Endothelial cell of umbilical vein (primary cell): ENCODE data around the gene AFG1L. TPM values are rescaled to one million over a fixed set of nuclear protein-coding genes. Genes with fewer than 3 reads are reported as not detected.

Source experiments
- BruUV-seq: library from RNA; stranded (reverse); fragments of 400-500 nt; replicated peaks from 2 replicates; lab custom pipeline; 2021; lab: Mats Ljungman, UMichigan
- CTCF ChIA-PET: fragments of 300-600, 350-600 bp; sonication (Branson Sonifier 250); formaldehyde crosslinking; loops from one replicate; lab custom pipeline; 2021; ENCODE audit warnings: antibody characterized with exemption, inconsistent platforms; lab: Charles Lee
- POLR2A ChIA-PET: fragments of 300-600, 350-600 bp; sonication (Branson Sonifier 250); formaldehyde crosslinking; loops from one replicate; lab custom pipeline; 2021; ENCODE audit warnings: antibody characterized with exemption, inconsistent platforms; lab: Charles Lee
- DNase-seq: peaks from one replicate; pipeline ENCODE4 v3.0.0-alpha.2; 2011; ENCODE audit warnings: low read depth, low spot score
- FAIRE-seq: peaks from 2 replicates; lab custom pipeline; 2011; peaks lifted over from hg19 to GRCh38; lab: Jason Lieb, UNC
- H2AFZ ChIP-seq: 2 replicates; pipeline ENCODE4 v1.6.0; 2012; ENCODE audit warnings: low read depth, low read length, control low read depth, inconsistent platforms
- H3K27ac ChIP-seq: 2 replicates; pipeline ENCODE4 v1.5.1; 2011; ENCODE audit warnings: low read depth, mild to moderate bottlenecking, control low read depth, low read length, moderate library complexity; ENCODE audit not compliant: insufficient read depth
- H3K27me3 ChIP-seq, 2 experiments: 2 replicates each; pipeline versions ENCODE4 v1.6.0 to v1.6.1; 2011; ENCODE audit warnings: low read length in 2 of 2, mixed read lengths in 1 of 2; ENCODE audit not compliant: control insufficient read depth in 2 of 2, insufficient read depth in 2 of 2
- H3K36me3 ChIP-seq, 2 experiments: 2 replicates in 1 of 2; 3 replicates in 1 of 2; pipeline ENCODE4 v1.5.1; 2011; ENCODE audit warnings: low read length in 2 of 2, mild to moderate bottlenecking in 1 of 2, moderate library complexity in 1 of 2; ENCODE audit not compliant: control insufficient read depth in 2 of 2, insufficient read depth in 2 of 2; ENCODE audit errors: extremely low read depth in 1 of 2
- H3K4me1 ChIP-seq: 3 replicates; pipeline ENCODE4 v1.5.1; 2011; ENCODE audit warnings: mild to moderate bottlenecking, low read length; ENCODE audit not compliant: control insufficient read depth, insufficient read depth; ENCODE audit errors: extremely low read depth
- H3K4me2 ChIP-seq: 2 replicates; pipeline ENCODE4 v1.6.1; 2011; ENCODE audit warnings: low read length, control low read depth, mixed read lengths; ENCODE audit not compliant: insufficient read depth
- H3K4me3 ChIP-seq, 3 experiments: fragments of 200-600 bp in 1 of 3; sonication (generic), shearing (Covaris generic) in 1 of 3; replicated peaks in 1 of 3; 2 replicates each; pipeline ENCODE4 v1.5.1; 2011 to 2016; ENCODE audit warnings: control low read depth in 3 of 3, low read length in 3 of 3, mild to moderate bottlenecking in 2 of 3, inconsistent platforms in 1 of 3, low read depth in 1 of 3, moderate library complexity in 1 of 3; ENCODE audit not compliant: insufficient read depth in 1 of 3
- H3K79me2 ChIP-seq: 2 replicates; pipeline ENCODE4 v1.6.0; 2012; ENCODE audit warnings: low read length, inconsistent platforms; ENCODE audit not compliant: control insufficient read depth, insufficient read depth
- H3K9ac ChIP-seq: replicated peaks from 2 replicates; pipeline ENCODE3; 2011; ENCODE audit warnings: low read length, control low read depth; ENCODE audit not compliant: insufficient read depth; ENCODE audit errors: extremely low read depth
- H3K9me1 ChIP-seq: replicated peaks from 3 replicates; pipeline ENCODE4 v1.6.0; 2011; ENCODE audit warnings: mild to moderate bottlenecking, low read length; ENCODE audit not compliant: control insufficient read depth, insufficient read depth; ENCODE audit errors: extremely low read depth
- H3K9me3 ChIP-seq: replicated peaks from 2 replicates; pipeline ENCODE4 v1.5.1; 2012; ENCODE audit warnings: low read length, inconsistent platforms; ENCODE audit not compliant: control insufficient read depth, insufficient read depth
- H4K20me1 ChIP-seq: replicated peaks from 2 replicates; pipeline ENCODE3; 2011; ENCODE audit warnings: mild to moderate bottlenecking, low read length; ENCODE audit not compliant: control insufficient read depth, insufficient read depth; ENCODE audit errors: extremely low read depth
- EZH2 ChIP-seq: IDR thresholded peaks from 2 replicates; pipeline ENCODE4 v1.6.1; 2012; ENCODE audit warnings: borderline replicate concordance, low read depth, mild to moderate bottlenecking, moderate library complexity, low read length, inconsistent platforms; ENCODE audit not compliant: severe bottlenecking
- FOS ChIP-seq: IDR thresholded peaks from 2 replicates; pipeline ENCODE4 v1.6.1; 2011; ENCODE audit warnings: mild to moderate bottlenecking, low read length, moderate library complexity, borderline replicate concordance; ENCODE audit not compliant: insufficient read depth
- GATA2 ChIP-seq: IDR thresholded peaks from 2 replicates; pipeline ENCODE4 v1.7.0; 2011; ENCODE audit warnings: low read depth, mild to moderate bottlenecking, moderate library complexity, mixed read lengths, low read length; ENCODE audit not compliant: insufficient read length, insufficient read depth
- JUN ChIP-seq: IDR thresholded peaks from 2 replicates; pipeline ENCODE4 v1.6.1; 2011; ENCODE audit warnings: borderline replicate concordance, low read depth; ENCODE audit not compliant: insufficient read length, insufficient read depth
- MYC ChIP-seq: IDR thresholded peaks from one replicate; pipeline ENCODE4 v1.6.1; 2011; ENCODE audit warnings: mild to moderate bottlenecking, low read depth, low read length
- POLR2A ChIP-seq: IDR thresholded peaks from 2 replicates; pipeline ENCODE4 v1.6.1; 2012; ENCODE audit warnings: low read depth, mild to moderate bottlenecking, control low read depth, low read length
- POLR2AphosphoS5 ChIP-seq: IDR thresholded peaks from 2 replicates; pipeline ENCODE4 v1.6.1; 2012; ENCODE audit warnings: low read depth, mild to moderate bottlenecking, control low read depth, low read length, moderate library complexity; ENCODE audit not compliant: insufficient read depth
- dilution Hi-C: fragments of 300-500 bp; cut with MboI; formaldehyde crosslinking; loops from one replicate; pipeline ENCODE4 v1.15.0; 2019; ENCODE audit warnings: low sequenced_read_pairs; ENCODE audit not compliant: extremely low pct_ligation_motif_present
- intact Hi-C: fragments of 100-400 bp; cut with micrococcal nuclease; formaldehyde crosslinking; loops from one replicate; pipeline ENCODE4 v1.10.0; 2022
- polyA plus RNA-seq, 4 experiments: library from polyadenylated mRNA; depleted of rRNA in 3 of 4; stranded (reverse) in 3 of 4; unstranded in 1 of 4; fragments of >200 nt; gene quantifications; 2 replicates each; pipeline versions ENCODE4 v1.2.1 to v1.2.3, GENCODE V29; 2011 to 2012; ENCODE audit warnings: missing spikeins in 1 of 4
- total RNA-seq: library from RNA; stranded (reverse); gene quantifications from 2 replicates; pipeline ENCODE4 v1.2.3, GENCODE V29; 2021
- TF ChIP-seq, protein P1 (sequence below), 2 donors: IDR thresholded peaks; 1 replicate in 1 of 2; 2 replicates in 1 of 2; pipeline ENCODE4 v1.5.1; 2011; ENCODE audit warnings: low read length in 2 of 2, mild to moderate bottlenecking in 2 of 2, moderate library complexity in 2 of 2, control low read depth in 1 of 2, inconsistent platforms in 1 of 2, low read depth in 1 of 2; ENCODE audit not compliant: insufficient read depth in 1 of 2; ENCODE audit errors: extremely low read depth in 1 of 2
- TF ChIP-seq, protein P2 (sequence below): IDR thresholded peaks from 2 replicates; pipeline ENCODE4 v1.6.1; 2011; ENCODE audit not compliant: insufficient read depth, insufficient read length

The AFG1L gene
- total and polyA plus RNA-seq, 2 donors (not counting 3 experiments of a cell fraction or from before 2014, with no cell fraction given), result 1.0 to 6.2 TPM

DNA sequence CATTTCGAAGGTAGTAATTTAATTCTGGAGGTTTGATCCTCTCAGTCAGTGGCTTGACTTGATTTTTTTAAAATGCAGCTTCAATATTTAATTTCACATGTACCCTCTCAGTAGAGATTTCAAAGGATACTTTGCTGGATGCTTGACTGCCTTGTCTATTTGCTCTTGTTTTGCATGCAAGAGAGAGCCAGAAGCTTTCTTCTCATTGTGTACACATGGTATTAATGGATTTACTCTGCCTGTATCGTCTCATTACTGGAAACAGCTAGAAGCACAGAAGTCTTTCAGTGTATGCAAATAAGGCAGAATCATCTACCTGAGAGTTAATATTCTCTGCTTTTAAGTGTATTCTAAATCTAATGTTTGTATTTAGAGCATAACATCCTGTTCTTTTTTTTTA is 181.5 kb downstream of the AFG1L start:
- no peaks in the 10 kb centered on the region for H3K4me1 ChIP-seq
- no peak for DNase-seq
- no peak overlapping the region for H3K4me3 ChIP-seq
- no peak for TF ChIP-seq JUN
- TF ChIP-seq, protein P1, sequence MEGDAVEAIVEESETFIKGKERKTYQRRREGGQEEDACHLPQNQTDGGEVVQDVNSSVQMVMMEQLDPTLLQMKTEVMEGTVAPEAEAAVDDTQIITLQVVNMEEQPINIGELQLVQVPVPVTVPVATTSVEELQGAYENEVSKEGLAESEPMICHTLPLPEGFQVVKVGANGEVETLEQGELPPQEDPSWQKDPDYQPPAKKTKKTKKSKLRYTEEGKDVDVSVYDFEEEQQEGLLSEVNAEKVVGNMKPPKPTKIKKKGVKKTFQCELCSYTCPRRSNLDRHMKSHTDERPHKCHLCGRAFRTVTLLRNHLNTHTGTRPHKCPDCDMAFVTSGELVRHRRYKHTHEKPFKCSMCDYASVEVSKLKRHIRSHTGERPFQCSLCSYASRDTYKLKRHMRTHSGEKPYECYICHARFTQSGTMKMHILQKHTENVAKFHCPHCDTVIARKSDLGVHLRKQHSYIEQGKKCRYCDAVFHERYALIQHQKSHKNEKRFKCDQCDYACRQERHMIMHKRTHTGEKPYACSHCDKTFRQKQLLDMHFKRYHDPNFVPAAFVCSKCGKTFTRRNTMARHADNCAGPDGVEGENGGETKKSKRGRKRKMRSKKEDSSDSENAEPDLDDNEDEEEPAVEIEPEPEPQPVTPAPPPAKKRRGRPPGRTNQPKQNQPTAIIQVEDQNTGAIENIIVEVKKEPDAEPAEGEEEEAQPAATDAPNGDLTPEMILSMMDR (IDR thresholded peaks at IDR 0.05; ENCODE audit: extremely low read depth in 1 of 2, insufficient read depth in 1 of 2, low read depth in 1 of 2, low read length in 2 of 2), result no peak
- no peak for TF ChIP-seq FOS
- TF ChIP-seq, protein P2, sequence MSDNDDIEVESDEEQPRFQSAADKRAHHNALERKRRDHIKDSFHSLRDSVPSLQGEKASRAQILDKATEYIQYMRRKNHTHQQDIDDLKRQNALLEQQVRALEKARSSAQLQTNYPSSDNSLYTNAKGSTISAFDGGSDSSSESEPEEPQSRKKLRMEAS, result no peak
- no peak for TF ChIP-seq GATA2
- TF ChIP-seq POLR2AphosphoS5, result no peak
- no peak for TF ChIP-seq EZH2
- TF ChIP-seq POLR2A, result no peak
- no peak for TF ChIP-seq MYC
- FAIRE-seq, result no peak
- H2AFZ ChIP-seq, result no peak overlapping the region
- H3K9me1 ChIP-seq, result no peaks in the 10 kb centered on the region
- ChIA-PET CTCF (interaction anchor here (1.3 to 2.9 kb wide), 3 partner anchors 11 to 226 kb away, joined by 3 to 19 read pairs (median 3); no protein-coding TSS in a partner anchor), POLR2A (no interaction called here)
- no TSS peak for BruUV-seq
- no peak overlapping the region for H3K9ac ChIP-seq
- H3K79me2 ChIP-seq, result no peaks in the 10 kb centered on the region
- intact Hi-C loops (no loop called here), dilution Hi-C loops (no loop called here)
- H3K27ac ChIP-seq, result no peak overlapping the region
- H3K4me2 ChIP-seq, result no peak overlapping the region
- no peaks in the 10 kb centered on the region for H3K9me3 ChIP-seq
- no peaks in the 10 kb centered on the region for H3K27me3 ChIP-seq
- H3K36me3 ChIP-seq, result no peaks in the 10 kb centered on the region
- H4K20me1 ChIP-seq, result no peaks in the 10 kb centered on the region
